EH (cell line): ENCODE measurements around the gene WDR91.
A peak's percentile ranks its signal among the peaks of the same experiment; 100 is the strongest.
"Not testable (repeated sequence)": the region's sequence is repeated elsewhere in the genome, so short reads cannot be mapped to it uniquely, and the experiment has no call there.

ENCODE experiments used
- DNase-seq: peaks from one replicate; pipeline ENCODE4 v3.0.0-alpha.2; 2015; ENCODE audit warnings: low read depth

Gene WDR91

GRCh38 chr7:135211179-135211945, at the start of gene WDR91:
WDR91 (minus strand) TSS chr7:135211526; CDS start chr7:135211502, 24 bp downstream.
- peak; percentile 94 for DNase-seq

GRCh38 chr7:135260470-135260869, 49.1 kb upstream of the WDR91 start:
- DNase-seq = no peak

- DNase-seq = no peak
Observed at GRCh38 chr7:135259702-135260101, 48.4 kb upstream of the WDR91 start.

- DNase-seq = no peak
Observed at GRCh38 chr7:135258585-135258984, 47.3 kb upstream of the WDR91 start.

GRCh38 chr7:135257790-135258189, 46.5 kb upstream of the WDR91 start:
- no peak for DNase-seq

GRCh38 chr7:135253851-135254771, 42.8 kb upstream of the WDR91 start:
- DNase-seq = peak; percentile 86

- no peak for DNase-seq
Observed at GRCh38 chr7:135251496-135252391, 40.4 kb upstream of the WDR91 start.

GRCh38 chr7:135248546-135248945, 37.2 kb upstream of the WDR91 start:
- DNase-seq = no peak

GRCh38 chr7:135247746-135248471, 36.6 kb upstream of the WDR91 start:
- no peak for DNase-seq

- DNase-seq = no peak
Observed at GRCh38 chr7:135246191-135246825, 35.0 kb upstream of the WDR91 start.

- no peak for DNase-seq
Observed at GRCh38 chr7:135245226-135246190, 34.2 kb upstream of the WDR91 start.

GRCh38 chr7:135242096-135242684, 30.9 kb upstream of the WDR91 start:
- no peak for DNase-seq

- DNase-seq = no peak
Observed at GRCh38 chr7:135240441-135240840, 29.1 kb upstream of the WDR91 start.

- DNase-seq = no peak
Observed at GRCh38 chr7:135239263-135239662, 27.9 kb upstream of the WDR91 start.

GRCh38 chr7:135238112-135238744, 26.9 kb upstream of the WDR91 start:
- no peak for DNase-seq

- no peak for DNase-seq
Observed at GRCh38 chr7:135236727-135237126, 25.4 kb upstream of the WDR91 start.

GRCh38 chr7:135235841-135236240, 24.5 kb upstream of the WDR91 start:
- no peak for DNase-seq

GRCh38 chr7:135234727-135235126, 23.4 kb upstream of the WDR91 start:
- no peak for DNase-seq

GRCh38 chr7:135234095-135234494, 22.8 kb upstream of the WDR91 start:
- DNase-seq = not testable (repeated sequence)
